Body of pancreas (tissue), 4 donors: ENCODE results near the gene PTPRD. TPM values are rescaled to one million over a fixed set of nuclear protein-coding genes. Genes with fewer than 3 reads are reported as not detected.

Source experiments
- ATAC-seq: fragments of 150-250 bp; one replicate; pipeline ENCODE4 v1.9.1; 2016
- DNase-seq, 4 donors: peaks; one replicate each; pipeline ENCODE4 v3.0.0-alpha.2; 2019
- H3K27ac ChIP-seq, 4 donors: fragments of 200-600 bp; sonication (generic); 1 replicate in 3 of 4; 2 replicates in 1 of 4; pipeline versions ENCODE4 v1.5.1 to v1.6.1; 2016 to 2019; ENCODE audit warnings: mild to moderate bottlenecking in 1 of 4, mixed read lengths in 1 of 4, moderate library complexity in 1 of 4
- H3K27me3 ChIP-seq, 2 donors: fragments of 200-600 bp; sonication (generic); one replicate each; pipeline ENCODE4 v1.6.0; 2016; ENCODE audit warnings: mild to moderate bottlenecking in 1 of 2
- H3K36me3 ChIP-seq, 2 donors: fragments of 200-600 bp; sonication (generic); replicated peaks in 1 of 2; 2 replicates each; pipeline ENCODE4 v1.5.1; 2016; ENCODE audit warnings: low read depth in 2 of 2; ENCODE audit not compliant: insufficient read depth in 1 of 2
- H3K4me1 ChIP-seq: fragments of 200-600 bp; sonication (generic); one replicate; pipeline ENCODE4 v1.6.0; 2016
- H3K4me3 ChIP-seq, 2 donors: fragments of 200-600 bp; sonication (generic); 1 replicate in 1 of 2; 2 replicates in 1 of 2; pipeline ENCODE4 v1.5.1; 2016 to 2019
- H3K9me3 ChIP-seq, 3 donors: fragments of 200-600 bp; sonication (generic); 1 replicate in 2 of 3; 2 replicates in 1 of 3; pipeline ENCODE4 v1.5.1; 2016
- CTCF ChIP-seq, 7 experiments: fragments of 450-650 bp in 4 of 7; fragments of 200-600 bp in 3 of 7; sonication (generic) in 3 of 7; IDR thresholded peaks; one replicate each; pipeline ENCODE4 v1.5.1; 2016 to 2019; ENCODE audit warnings: antibody characterized with exemption in 7 of 7
- POLR2A ChIP-seq, 3 donors: fragments of 450-650 bp; IDR thresholded peaks; one replicate each; pipeline ENCODE4 v1.6.1; 2016; ENCODE audit warnings: antibody characterized with exemption in 3 of 3, mild to moderate bottlenecking in 2 of 3
- WGBS, 2 donors: methylation state at CpG; one replicate each; pipeline ENCODE4 v1.1.5; 2017; 5-methylcytosine and 5-hydroxymethylcytosine counted together
- intact Hi-C: fragments of 100-400 bp; cut with DNase I; formaldehyde crosslinking; loops from one replicate; pipeline ENCODE4 v1.15.1; 2023
- total RNA-seq, 2 donors: library from RNA; depleted of rRNA; stranded (reverse); fragments of >200 nt; gene quantifications; one replicate each; pipeline ENCODE4 v1.1.0, GENCODE V29; 2016

The PTPRD gene
- total RNA-seq, 2 donors from 2014 or later: 4.3 to 4.9 TPM

GRCh38 chr9:9556865-9557803, 1055.7 kb downstream of the PTPRD start:
- Histone ChIP-seq H3K36me3 (no peaks in the 10 kb centered on the region), H3K27ac (no peak overlapping the region), H3K27me3 (no peaks in the 10 kb centered on the region), H3K4me1 (no peaks in the 10 kb centered on the region), H3K4me3 (no peak overlapping the region), H3K9me3 (no peaks in the 10 kb centered on the region)
- 25 to 27% methylated on average over 4 of the region's 4 CpGs for WGBS, 2 donors
- intact Hi-C loops: no loop called here
- no peak for ATAC-seq
- TF ChIP-seq CTCF (IDR thresholded peaks at IDR 0.05): no peak
- TF ChIP-seq POLR2A (IDR thresholded peaks at IDR 0.05): no peak
- DNase-seq: no peak

- DNase-seq (no peak), ATAC-seq (no peak)
- TF ChIP-seq CTCF (IDR thresholded peaks at IDR 0.05): no peak
- no peak for TF ChIP-seq POLR2A (IDR thresholded peaks at IDR 0.05)
- intact Hi-C loops: no loop called here
- H3K27ac ChIP-seq: no peak overlapping the region
- no peaks in the 10 kb centered on the region for H3K36me3 ChIP-seq
- no peak overlapping the region for H3K4me3 ChIP-seq
- WGBS, 2 donors: 39 to 57% methylated on average over 2 of the region's 2 CpGs
- no peaks in the 10 kb centered on the region for H3K9me3 ChIP-seq
- H3K27me3 ChIP-seq: no peaks in the 10 kb centered on the region
- H3K4me1 ChIP-seq: no peaks in the 10 kb centered on the region
Observed at GRCh38 chr9:9552665-9553064, 1060.1 kb downstream of the PTPRD start.

- intact Hi-C loops: no loop called here
- Histone ChIP-seq H3K27ac (no peak overlapping the region), H3K36me3 (no peaks in the 10 kb centered on the region), H3K4me1 (no peaks in the 10 kb centered on the region), H3K27me3 (no peaks in the 10 kb centered on the region), H3K9me3 (no peaks in the 10 kb centered on the region), H3K4me3 (no peak overlapping the region)
- DNase-seq (no peak), ATAC-seq (no peak)
- TF ChIP-seq POLR2A (IDR thresholded peaks at IDR 0.05) (no peak), CTCF (IDR thresholded peaks at IDR 0.05) (no peak)
Observed at GRCh38 chr9:9538766-9539165, 1074.0 kb downstream of the PTPRD start.

- ATAC-seq (no peak), DNase-seq (no peak)
- no peak overlapping the region for H3K27ac ChIP-seq
- TF ChIP-seq CTCF (IDR thresholded peaks at IDR 0.05) (no peak), POLR2A (IDR thresholded peaks at IDR 0.05) (no peak)
- intact Hi-C loops: no loop called here
- H3K27me3 ChIP-seq: no peaks in the 10 kb centered on the region
- H3K9me3 ChIP-seq: no peaks in the 10 kb centered on the region
- no peaks in the 10 kb centered on the region for H3K4me1 ChIP-seq
- WGBS, 2 donors: 65 to 76% methylated on average over 4 of the region's 4 CpGs
- no peak overlapping the region for H3K4me3 ChIP-seq
- H3K36me3 ChIP-seq: no peaks in the 10 kb centered on the region
Observed at GRCh38 chr9:9538356-9538755, 1074.4 kb downstream of the PTPRD start.

GRCh38 chr9:9536523-9536922, 1076.3 kb downstream of the PTPRD start:
- Histone ChIP-seq H3K27me3 (no peaks in the 10 kb centered on the region), H3K4me3 (no peak overlapping the region), H3K9me3 (no peaks in the 10 kb centered on the region), H3K27ac (no peak overlapping the region), H3K36me3 (no peaks in the 10 kb centered on the region), H3K4me1 (no peaks in the 10 kb centered on the region)
- TF ChIP-seq CTCF (IDR thresholded peaks at IDR 0.05): no peak
- no peak for TF ChIP-seq POLR2A (IDR thresholded peaks at IDR 0.05)
- 24 to 25% methylated on average over 9 of the region's 9 CpGs for WGBS, 2 donors
- no peak for ATAC-seq
- intact Hi-C loops: no loop called here
- no peak for DNase-seq
